Measurements from ENCODE around the gene IRF4. TPM values are rescaled to one million over a fixed set of nuclear protein-coding genes. Genes with fewer than 3 reads are reported as not detected.

Gene IRF4
- total RNA-seq, 1 donor from 2014 or later, result 0.24 TPM

DNA sequence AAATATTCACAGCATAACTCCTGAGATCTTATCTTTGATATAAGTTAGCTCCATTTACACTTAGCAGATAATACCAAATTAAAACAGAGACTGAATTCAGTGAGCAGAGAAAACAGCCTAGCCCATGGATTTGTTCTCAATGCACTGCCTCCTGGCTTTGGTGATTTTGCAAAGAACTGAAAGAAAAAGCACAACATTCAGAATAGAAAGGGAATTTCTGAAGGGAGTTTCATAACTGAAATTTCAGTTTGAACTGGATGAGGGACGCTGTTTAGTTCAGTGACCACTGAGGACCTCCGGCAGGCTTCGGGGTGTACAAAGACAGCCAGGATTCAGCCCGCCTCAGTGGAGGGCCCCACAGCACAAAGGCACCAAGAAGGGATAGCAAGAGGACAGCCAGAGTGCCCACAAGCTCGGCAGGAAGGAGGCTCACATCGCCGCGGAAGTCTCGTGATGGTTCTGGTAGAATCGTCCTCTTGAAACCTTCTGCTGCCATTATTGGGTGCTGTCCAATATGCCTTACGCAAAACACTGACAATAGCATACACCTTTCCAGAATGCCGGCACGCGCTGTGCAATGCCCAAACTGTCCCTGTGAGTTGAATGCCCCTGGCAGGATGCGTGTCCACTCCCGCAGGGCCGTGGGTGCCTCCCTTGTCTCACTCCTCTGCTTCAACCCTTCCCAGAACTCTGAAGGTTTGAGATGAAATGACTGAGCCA lies 9.7 kb upstream of the IRF4 start:
- no peak for DNase-seq (ENCODE audit: low spot score)

DNA sequence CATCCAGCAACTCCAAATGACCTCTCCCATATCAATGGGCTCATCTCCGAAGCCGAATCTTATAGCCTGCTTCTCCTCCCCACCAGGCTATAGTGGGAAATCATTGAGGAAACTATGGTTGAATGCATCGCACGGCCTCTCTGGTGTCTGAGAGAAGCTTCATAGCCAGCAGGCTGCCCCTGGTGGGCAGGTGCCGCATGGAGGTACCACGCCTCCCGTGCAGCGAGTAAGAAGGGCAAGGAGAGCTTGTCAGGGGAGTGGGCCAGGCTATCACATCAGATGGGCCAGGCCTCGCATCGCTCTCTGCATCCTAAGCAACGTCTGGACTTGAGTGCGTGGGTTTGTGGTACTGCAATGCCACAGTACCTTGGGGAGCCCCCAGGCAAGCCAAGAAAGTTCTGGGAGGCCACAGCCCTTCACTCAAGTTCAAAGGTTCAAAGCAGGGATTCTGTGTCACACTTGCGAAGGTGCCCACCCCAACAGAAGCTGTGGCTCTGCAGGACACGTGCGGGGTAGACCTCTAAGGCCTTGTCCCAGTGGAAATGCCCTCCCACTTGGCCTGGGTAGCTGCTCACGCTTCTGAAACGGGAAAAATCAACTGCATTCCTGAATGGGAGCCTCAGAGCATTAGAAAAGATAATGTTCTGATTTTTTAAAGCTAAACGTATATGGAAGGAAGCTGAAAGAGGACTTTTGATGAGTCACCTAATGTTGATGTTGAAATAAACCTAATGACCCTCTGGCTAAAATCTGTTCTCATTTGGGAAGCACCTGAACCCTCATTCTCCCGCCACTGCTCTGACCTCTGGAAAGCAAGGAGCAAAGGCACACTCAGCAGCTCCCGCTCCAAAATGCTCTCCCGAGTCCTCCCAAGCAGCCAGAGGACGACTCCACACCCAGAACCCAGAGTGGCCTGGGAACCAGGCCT lies 8.4 kb upstream of the IRF4 start:
- DNase-seq (ENCODE audit: low spot score), result no peak

DNA sequence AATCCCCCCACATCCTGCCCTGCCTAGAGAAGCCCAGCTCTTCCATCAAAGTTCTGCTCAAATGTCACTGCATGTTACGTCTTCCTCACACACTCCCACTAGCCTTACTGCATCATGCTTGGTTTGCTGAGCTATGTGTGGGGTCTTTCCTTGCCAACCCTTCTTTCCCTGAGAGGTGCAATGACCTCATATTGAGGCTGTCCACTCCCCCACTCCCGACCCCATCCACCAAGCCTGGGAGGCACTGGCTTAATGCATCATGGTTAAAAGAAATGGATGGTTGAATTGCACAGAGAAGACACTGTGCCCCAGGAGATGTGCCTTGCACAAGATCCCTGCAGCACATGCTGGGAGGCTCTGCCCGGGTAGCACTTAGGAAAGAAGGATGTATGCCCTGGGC lies 7.7 kb upstream of the IRF4 start:
- DNase-seq (ENCODE audit: low spot score), result no peak

DNA sequence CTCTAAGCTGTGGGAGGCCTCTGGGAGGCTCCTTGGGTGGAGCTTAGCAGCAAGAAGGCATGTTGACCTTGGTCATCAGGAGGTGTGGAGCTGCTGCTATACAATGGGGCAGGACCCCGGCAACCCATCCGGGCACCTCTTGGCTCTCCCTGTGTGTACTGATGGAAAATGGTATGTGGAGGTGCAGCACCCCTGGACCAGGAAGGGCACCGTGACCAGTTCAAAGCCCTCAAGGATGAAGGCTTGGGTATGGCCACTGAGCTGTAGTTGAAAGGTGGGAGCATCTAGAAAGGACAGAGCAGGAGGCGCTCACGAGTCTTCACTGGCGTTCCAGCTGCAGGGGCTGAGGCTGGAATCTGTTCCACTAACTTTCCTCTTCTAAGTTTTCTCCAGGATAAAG lies 6.7 kb upstream of the IRF4 start:
- no peak for DNase-seq (ENCODE audit: low spot score)

DNA sequence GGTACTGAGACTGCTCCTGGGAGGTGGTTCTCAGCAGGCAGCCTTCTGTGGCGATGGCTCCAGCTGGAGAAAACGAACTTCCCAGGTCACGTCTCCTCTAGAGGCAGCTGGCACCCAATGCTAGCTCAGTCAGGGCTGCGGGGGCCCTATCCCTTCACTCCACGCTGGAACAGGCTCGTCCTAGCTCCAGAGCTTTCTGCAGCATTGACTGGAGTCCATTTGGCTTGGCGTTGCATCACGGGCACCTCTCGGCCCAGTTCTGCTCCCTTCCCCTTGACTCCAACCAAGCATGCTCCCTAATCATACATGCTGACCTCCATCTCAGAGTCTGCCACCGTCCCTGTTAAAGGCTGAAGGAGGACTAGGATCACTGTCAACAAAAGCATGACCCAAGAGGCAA lies 5.9 kb upstream of the IRF4 start:
- no peak for DNase-seq (ENCODE audit: low spot score)

DNA sequence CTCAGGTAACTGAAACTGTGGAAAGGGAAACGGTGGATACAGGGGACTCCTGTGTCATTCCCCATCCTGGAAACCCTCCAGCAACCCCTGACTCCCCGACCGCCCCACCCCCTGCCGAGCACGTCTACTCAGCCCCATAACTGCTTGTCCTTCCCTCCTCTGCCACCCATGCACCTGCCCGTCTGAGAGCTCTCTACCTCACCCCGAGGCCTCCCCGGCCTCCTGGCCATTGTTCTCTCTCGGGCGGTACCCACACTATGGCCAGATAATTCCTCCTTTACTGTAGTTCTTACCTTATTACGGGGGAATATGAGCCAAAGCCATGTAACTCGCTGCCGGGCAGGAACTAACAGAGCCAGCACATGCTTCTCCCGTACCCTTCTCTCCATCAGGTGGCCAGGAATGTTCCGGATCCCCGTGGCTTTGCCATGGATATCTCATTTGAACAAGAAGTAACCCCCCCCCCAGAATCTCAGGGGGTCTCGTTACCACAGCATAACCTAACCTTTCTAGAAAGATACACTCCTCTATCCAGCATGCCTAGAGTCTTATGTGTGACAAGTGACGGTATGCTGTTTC lies 4.8 kb upstream of the IRF4 start:
- DNase-seq (ENCODE audit: low spot score), result no peak

DNA sequence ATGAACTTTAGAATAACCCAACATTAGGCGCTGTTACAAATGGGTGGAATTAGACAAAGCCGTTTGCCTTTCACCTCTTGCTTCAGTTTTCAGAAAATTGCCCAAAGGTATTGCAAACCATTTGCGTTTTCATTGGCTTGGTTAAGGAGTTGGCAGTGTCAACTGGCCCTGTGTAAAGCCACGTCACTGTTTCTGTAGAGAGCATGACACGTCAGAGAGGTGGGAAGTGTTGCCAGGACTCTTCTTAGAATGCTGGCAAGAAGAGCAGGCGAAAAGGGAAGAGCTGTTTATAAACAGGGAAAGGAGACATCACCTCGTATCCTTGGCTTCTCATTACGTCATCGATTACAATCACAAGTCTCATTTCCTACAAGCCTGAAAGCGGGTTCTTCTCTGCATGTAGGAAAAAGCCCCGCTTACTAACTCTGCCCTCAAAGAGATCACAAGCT lies 4.2 kb upstream of the IRF4 start:
- DNase-seq (ENCODE audit: low spot score), result no peak

DNA sequence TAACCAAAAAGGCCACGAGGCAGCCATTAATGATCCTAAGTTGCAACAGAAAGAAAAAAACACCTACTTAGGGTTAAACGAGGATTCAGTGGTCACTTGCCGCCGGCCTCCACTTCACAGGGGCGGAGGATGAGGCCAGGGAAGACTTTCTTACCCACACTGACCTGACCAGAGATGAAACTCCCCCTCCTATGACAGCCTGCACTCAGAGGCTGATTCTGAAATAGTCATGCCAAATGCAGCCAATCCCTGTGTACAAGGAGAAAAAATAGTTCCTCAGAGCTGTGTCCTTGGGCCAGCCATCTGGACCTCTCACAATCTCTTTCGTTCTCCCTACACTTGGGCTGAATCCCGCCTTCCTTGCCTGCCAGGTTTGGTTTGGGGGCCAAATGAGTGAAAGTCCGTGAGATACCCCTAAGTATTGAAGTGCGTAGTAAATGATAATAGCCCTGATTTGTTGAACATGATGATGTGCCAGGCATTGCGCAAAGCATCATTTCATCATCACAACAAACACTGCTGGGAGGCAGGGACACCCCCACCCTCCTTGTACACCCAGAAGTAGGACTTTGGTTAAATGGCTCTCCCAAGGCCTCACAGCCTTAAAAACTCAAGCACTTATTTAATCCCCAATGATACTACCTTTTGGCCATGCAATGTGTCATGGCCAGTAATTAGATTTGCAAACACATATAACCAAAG lies 3.2 kb upstream of the IRF4 start:
- DNase-seq (ENCODE audit: low spot score), result no peak

DNA sequence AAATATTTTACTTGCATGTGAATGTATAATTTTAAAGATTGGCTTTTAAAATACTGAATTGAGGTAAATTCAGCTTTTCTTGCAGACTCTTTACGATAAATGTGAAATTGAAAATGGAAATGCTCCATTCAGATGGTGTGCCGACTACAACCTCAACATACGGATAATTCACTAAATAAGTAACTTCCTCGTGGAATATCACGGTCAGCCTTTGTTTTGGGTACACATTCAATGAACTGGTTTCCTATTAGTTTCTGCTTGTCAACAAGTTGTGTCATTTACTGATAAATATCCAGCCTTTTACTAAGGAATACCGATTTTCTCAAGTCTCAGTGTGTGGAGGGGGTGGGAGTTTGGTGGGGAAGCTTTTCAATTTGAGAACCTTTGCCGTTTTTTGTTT lies 2.4 kb upstream of the IRF4 start:
- no peak for DNase-seq (ENCODE audit: low spot score)

DNA sequence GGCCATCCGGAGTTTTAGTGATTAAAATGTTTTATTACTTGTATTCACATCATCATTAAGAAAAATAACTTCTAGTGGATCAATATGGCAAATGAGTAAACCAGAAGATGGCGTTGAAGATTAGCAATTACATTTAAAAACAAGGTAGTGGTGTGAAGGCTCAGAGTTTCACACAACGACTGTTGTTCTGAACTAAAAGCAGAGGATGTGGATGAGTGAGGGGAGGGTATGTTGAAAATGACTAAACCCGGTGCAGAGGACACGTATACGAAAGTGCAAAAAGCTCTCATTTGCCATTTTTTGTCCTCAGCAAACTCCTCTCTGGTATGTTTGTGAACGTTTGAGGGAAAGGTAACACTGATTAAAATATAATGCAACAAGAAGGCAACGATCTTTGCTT lies 1.9 kb upstream of the IRF4 start:
- DNase-seq (ENCODE audit: low spot score), result no peak

DNA sequence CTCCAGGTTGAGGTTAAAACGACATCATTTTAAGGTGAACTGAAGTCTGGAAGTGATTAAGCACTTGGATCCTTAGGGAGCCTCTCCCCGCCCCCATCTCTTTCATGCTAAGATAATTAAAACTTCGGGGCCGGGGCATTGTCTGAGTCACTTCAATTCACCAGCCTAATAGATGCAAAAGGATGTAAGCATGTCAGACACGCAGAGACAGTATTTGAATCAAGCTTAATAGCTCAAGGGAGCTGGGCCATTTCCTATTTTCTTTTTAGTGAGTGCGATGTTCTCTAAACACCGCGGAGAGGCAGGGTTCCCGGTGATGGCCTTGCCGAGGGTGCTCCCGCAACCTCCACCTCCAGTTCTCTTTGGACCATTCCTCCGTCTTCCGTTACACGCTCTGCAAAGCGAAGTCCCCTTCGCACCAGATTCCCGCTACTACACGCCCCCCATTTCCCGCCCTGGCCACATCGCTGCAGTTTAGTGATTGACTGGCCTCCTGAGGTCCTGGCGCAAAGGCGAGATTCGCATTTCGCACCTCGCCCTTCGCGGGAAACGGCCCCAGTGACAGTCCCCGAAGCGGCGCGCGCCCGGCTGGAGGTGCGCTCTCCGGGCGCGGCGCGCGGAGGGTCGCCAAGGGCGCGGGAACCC lies 516 bp upstream of the IRF4 start:
- no peak for DNase-seq (ENCODE audit: low spot score)

DNA sequence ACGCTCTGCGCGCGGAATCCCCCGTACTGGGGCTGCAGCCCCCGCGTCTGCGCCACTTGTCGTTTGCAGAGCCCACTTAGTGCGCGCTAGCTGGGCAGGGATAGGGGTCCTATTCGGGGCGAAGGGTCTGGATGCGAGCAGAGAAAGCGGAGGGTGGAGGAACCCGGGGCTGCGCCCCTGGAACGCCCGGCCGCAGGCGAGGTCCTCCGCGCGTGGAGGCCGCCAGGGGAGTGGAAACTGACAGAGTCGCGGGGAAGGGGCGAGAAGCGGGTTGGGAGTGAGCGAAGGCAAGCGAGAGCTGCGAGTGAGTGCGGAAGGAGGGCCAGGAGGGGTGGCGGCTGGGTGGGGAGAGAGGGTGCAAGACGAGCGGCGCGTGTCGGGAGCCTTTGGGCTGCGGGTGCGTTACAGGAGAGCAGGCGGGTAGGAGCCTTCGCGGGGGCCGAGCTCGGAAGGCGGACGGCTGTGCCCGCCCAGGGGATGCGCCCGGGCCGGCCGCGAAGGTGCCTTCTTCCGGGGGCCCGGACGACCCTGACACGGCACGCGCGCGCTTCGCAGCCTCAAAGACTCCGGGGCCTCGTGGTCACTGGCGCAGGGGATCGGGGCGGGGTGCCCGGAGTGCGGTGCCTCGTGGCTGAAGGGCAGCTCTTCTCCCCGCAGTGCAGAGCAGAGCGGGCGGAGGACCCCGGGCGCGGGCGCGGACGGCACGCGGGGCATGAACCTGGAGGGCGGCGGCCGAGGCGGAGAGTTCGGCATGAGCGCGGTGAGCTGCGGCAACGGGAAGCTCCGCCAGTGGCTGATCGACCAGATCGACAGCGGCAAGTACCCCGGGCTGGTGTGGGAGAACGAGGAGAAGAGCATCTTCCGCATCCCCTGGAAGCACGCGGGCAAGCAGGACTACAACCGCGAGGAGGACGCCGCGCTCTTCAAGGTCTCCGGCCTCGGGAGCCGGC lies 1.2 kb downstream of the IRF4 start:
- DNase-seq (ENCODE audit: low spot score), result no peak

DNA sequence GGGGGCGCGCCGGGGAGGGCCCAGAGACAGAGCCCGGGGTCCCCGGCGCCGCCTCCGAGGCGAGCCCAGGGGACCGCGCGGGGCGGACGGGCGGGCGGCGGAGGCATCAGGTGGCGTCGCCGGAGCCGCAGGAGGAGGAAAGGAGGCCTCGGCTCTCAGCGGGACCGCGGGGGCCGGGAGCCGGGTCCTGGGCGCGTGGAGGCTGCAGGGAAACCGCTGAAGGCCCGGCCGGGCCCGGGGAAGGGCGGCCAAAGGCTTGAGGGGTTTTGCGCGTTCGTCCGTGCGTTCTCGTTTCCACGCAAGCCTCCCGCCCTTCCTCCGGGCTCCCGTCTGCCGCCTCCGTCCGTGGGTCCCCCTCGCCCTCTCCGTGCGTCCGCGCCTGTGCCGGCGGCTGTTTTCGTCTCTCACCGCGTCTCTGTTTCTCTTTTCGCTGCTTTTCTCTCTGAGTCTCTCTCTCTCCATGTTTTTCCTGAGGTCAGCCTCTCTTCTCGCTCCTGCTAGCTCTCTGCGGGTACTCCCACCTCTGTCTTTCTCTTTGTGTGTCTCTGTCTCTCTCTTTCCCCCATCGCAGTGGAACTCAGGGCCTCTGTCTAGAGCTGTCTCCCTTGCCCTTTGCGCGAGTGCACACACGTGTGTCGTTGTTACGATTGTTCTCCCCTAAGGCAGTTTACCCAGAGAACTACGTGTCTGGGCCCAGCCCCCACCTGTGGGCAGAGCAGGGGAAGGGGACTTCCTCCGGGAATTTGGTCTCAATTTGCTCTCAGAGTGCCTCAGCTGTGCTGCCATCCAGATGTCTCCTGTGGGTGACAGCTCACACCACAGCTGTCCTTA lies 2.1 kb downstream of the IRF4 start:
- no peak for DNase-seq (ENCODE audit: low spot score)

DNA sequence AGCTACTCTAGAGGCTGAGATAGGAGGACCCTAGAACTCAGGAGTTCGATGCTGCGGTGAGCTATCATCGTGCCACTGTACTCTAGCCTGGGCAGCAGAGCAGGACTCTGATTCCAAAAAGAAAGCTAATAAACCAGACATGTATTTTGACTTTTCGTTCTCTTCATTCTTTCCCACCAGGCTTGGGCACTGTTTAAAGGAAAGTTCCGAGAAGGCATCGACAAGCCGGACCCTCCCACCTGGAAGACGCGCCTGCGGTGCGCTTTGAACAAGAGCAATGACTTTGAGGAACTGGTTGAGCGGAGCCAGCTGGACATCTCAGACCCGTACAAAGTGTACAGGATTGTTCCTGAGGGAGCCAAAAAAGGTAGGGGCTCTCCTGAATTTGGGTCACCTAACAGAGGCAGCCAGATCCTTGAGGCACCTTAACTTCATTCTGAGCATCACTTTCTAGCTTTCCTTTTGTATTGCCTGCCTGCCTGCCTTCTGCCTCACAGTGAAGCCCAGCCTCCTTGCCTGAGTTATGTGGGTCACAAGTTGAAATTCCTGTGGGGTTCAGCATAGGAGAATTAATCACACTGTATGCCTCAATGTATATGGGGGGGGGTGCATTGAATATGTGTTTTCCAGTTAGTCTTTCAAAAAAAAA lies 3.2 kb downstream of the IRF4 start:
- DNase-seq (ENCODE audit: low spot score), result no peak

DNA sequence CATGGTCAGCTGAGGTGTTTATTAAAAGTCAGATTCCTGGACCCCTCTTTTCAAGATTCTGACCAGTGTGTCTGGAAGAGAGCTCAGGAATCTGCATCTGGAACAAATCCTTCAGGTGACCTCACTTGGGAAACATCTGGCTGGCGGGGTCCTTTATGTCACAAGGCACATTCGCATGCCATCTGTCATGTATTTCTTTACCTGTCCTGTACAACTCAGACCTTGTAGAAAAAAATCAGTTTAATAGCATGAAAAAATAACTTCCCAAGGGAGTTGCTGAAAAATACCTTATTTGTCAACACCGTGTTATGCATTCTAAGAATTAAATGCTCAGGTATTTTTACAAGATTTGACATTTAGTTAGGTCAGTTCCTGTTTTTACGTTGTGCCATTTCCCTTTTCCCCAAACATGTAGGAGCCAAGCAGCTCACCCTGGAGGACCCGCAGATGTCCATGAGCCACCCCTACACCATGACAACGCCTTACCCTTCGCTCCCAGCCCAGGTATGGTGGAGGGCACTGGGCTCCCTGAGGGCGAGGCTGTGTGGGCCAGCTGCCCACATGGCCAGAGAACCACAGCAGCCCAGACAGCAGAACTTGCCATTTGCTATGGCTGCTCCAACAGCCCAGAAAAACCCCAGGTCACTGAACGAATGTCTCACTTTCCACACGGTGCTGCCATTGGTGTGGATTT lies 4.0 kb downstream of the IRF4 start:
- DNase-seq (ENCODE audit: low spot score), result no peak

DNA sequence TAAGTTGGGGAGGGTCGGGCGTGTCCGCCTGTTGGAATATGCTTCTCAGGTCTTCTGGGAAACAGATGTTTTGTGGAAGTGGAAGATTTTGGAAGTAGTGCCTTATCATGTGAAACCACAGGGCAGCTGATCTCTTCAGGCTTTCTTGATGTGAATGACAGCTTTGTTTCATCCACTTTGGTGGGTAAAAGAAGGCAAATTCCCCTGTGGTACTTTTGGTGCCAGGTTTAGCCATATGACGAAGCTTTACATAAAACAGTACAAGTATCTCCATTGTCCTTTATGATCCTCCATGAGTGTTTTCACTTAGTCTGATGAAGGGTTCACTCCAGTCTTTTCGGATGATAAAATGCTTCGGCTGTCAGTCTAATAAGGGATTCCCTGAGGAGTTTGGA lies 4.6 kb downstream of the IRF4 start:
- DNase-seq (ENCODE audit: low spot score), result no peak

DNA sequence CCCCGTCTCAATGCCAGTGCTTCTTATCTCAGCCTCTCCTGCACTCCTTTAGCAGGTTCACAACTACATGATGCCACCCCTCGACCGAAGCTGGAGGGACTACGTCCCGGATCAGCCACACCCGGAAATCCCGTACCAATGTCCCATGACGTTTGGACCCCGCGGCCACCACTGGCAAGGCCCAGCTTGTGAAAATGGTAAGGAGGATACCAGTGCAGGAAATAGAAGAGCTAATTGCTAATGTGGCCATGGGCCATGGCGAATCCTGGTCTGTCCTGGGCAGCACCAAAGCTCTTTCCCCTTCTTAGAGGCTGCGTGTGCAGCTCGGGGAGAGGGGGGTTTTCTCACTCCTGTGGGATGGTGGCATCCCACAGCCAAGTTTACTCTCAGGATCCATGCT lies 5.5 kb downstream of the IRF4 start:
- DNase-seq (ENCODE audit: low spot score), result no peak

DNA sequence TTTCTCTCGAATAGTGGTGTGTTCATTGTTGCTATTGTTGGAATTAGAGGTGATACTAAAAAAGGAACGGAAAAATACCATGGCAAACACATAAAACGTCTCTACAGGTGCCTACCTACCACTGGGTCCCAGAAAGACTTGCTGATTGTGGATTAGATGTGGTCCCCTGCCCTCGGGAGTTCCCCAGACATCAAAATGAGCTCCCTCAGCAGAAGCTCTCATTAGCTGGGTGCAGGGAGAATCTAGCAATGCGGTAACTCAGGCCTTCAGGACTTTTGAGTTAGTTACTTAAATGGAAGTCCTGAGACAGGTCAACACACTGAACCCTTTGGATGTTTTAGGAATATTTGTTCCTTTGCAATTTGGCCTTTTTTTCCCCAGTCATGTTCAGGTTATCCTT lies 6.1 kb downstream of the IRF4 start:
- no peak for DNase-seq (ENCODE audit: low spot score)
